HEK293 (cell line): ENCODE measurements around the gene SORT1.

Experiments used
- GLIS1 ChIP-seq: fragments of 450-650 bp; formaldehyde crosslinking; IDR thresholded peaks from 2 replicates; pipeline ENCODE4 v1.5.1; 2016; ENCODE audit warnings: missing biosample characterization, missing genetic modification characterization
- KLF1 ChIP-seq: fragments of 450-650 bp; formaldehyde crosslinking; IDR thresholded peaks from 2 replicates; pipeline ENCODE4 v1.5.1; 2016; ENCODE audit warnings: missing biosample characterization, missing genetic modification characterization
- RBAK ChIP-seq: fragments of 450-650 bp; formaldehyde crosslinking; IDR thresholded peaks from 2 replicates; pipeline ENCODE4 v1.5.1; 2016; ENCODE audit warnings: missing biosample characterization, missing genetic modification characterization
- SP3 ChIP-seq: fragments of 450-650 bp; formaldehyde crosslinking; IDR thresholded peaks from 2 replicates; pipeline ENCODE4 v1.5.1; 2016; ENCODE audit warnings: missing biosample characterization, missing genetic modification characterization
- TCF7L2 ChIP-seq: IDR thresholded peaks from 2 replicates; pipeline ENCODE4 v1.6.1; 2011; ENCODE audit warnings: low read depth, mild to moderate bottlenecking, inconsistent platforms, low read length, moderate library complexity, borderline replicate concordance
- YY1 ChIP-seq: fragments of 450-650 bp; formaldehyde crosslinking; IDR thresholded peaks from 2 replicates; pipeline ENCODE4 v1.5.1; 2018; ENCODE audit warnings: missing biosample characterization, missing genetic modification characterization
- ZBTB48 ChIP-seq: fragments of 450-650 bp; formaldehyde crosslinking; IDR thresholded peaks from 2 replicates; pipeline ENCODE4 v1.5.1; 2016; ENCODE audit warnings: missing biosample characterization, missing genetic modification characterization
- ZBTB7A ChIP-seq: fragments of 450-650 bp; formaldehyde crosslinking; IDR thresholded peaks from 2 replicates; pipeline ENCODE4 v1.5.1; 2016; ENCODE audit warnings: low read depth, missing biosample characterization, missing genetic modification characterization
- ZEB2 ChIP-seq: fragments of 450-650 bp; formaldehyde crosslinking; IDR thresholded peaks from 2 replicates; pipeline ENCODE4 v1.5.1; 2016; ENCODE audit warnings: missing biosample characterization, missing genetic modification characterization
- ZFP69B ChIP-seq: fragments of 450-650 bp; formaldehyde crosslinking; IDR thresholded peaks from 2 replicates; pipeline ENCODE4 v1.5.1; 2016; ENCODE audit warnings: missing biosample characterization, missing genetic modification characterization
- ZNF114 ChIP-seq: fragments of 450-650 bp; formaldehyde crosslinking; IDR thresholded peaks from 2 replicates; pipeline ENCODE4 v1.5.0; 2017; ENCODE audit warnings: missing biosample characterization, missing genetic modification characterization
- ZNF157 ChIP-seq: fragments of 450-650 bp; formaldehyde crosslinking; IDR thresholded peaks from 2 replicates; pipeline ENCODE4 v1.5.1; 2016; ENCODE audit warnings: missing biosample characterization, missing genetic modification characterization
- ZNF16 ChIP-seq: fragments of 450-650 bp; formaldehyde crosslinking; IDR thresholded peaks from 2 replicates; pipeline ENCODE4 v1.5.1; 2016; ENCODE audit warnings: low read depth, missing biosample characterization, missing genetic modification characterization
- ZNF2 ChIP-seq: fragments of 450-650 bp; formaldehyde crosslinking; IDR thresholded peaks from 2 replicates; pipeline ENCODE4 v1.5.1; 2016; ENCODE audit warnings: missing biosample characterization, missing genetic modification characterization
- ZNF37A ChIP-seq: fragments of 450-650 bp; IDR thresholded peaks from 2 replicates; pipeline ENCODE4 v1.5.1; 2018; ENCODE audit warnings: missing biosample characterization, missing genetic modification characterization
- ZNF394 ChIP-seq: fragments of 450-650 bp; formaldehyde crosslinking; IDR thresholded peaks from 2 replicates; pipeline ENCODE4 v1.5.1; 2016; ENCODE audit warnings: missing biosample characterization, missing genetic modification characterization, mild to moderate bottlenecking, moderate library complexity, borderline replicate concordance
- ZNF416 ChIP-seq: fragments of 450-650 bp; formaldehyde crosslinking; IDR thresholded peaks from 2 replicates; pipeline ENCODE4 v1.5.1; 2016; ENCODE audit warnings: missing biosample characterization, missing genetic modification characterization
- ZNF521 ChIP-seq: fragments of 450-650 bp; formaldehyde crosslinking; IDR thresholded peaks from 2 replicates; pipeline ENCODE4 v1.5.1; 2017; ENCODE audit warnings: missing biosample characterization, mild to moderate bottlenecking, missing genetic modification characterization
- ZNF544 ChIP-seq: fragments of 450-650 bp; formaldehyde crosslinking; IDR thresholded peaks from 2 replicates; pipeline ENCODE4 v1.5.0; 2017; ENCODE audit warnings: missing biosample characterization, missing genetic modification characterization
- ZNF549 ChIP-seq: fragments of 450-650 bp; IDR thresholded peaks from 2 replicates; pipeline ENCODE4 v1.5.1; 2018; ENCODE audit warnings: missing biosample characterization, missing genetic modification characterization, mild to moderate bottlenecking, inconsistent platforms, moderate library complexity
- ZNF596 ChIP-seq: fragments of 450-650 bp; IDR thresholded peaks from 2 replicates; pipeline ENCODE4 v1.5.0; 2018; ENCODE audit warnings: missing biosample characterization, mild to moderate bottlenecking, missing genetic modification characterization, moderate library complexity
- ZNF621 ChIP-seq: fragments of 450-650 bp; formaldehyde crosslinking; IDR thresholded peaks from 2 replicates; pipeline ENCODE4 v1.5.1; 2017; ENCODE audit warnings: missing biosample characterization, missing genetic modification characterization
- ZNF629 ChIP-seq: fragments of 450-650 bp; formaldehyde crosslinking; IDR thresholded peaks from 2 replicates; pipeline ENCODE4 v1.5.1; 2017; ENCODE audit warnings: missing biosample characterization, missing genetic modification characterization
- ZNF792 ChIP-seq: fragments of 450-650 bp; formaldehyde crosslinking; IDR thresholded peaks from 2 replicates; pipeline ENCODE4 v1.5.1; 2016; ENCODE audit warnings: missing biosample characterization, missing genetic modification characterization
- ZNF837 ChIP-seq: fragments of 450-650 bp; formaldehyde crosslinking; IDR thresholded peaks from 2 replicates; pipeline ENCODE4 v1.5.1; 2016; ENCODE audit warnings: missing biosample characterization, missing genetic modification characterization
- TF ChIP-seq, protein P1 (sequence below): fragments of 450-650 bp; formaldehyde crosslinking; IDR thresholded peaks from 2 replicates; pipeline ENCODE4 v1.5.1; 2016; ENCODE audit warnings: missing biosample characterization, missing genetic modification characterization
- TF ChIP-seq, protein P2 (sequence below): fragments of 450-650 bp; formaldehyde crosslinking; IDR thresholded peaks from 2 replicates; pipeline ENCODE4 v1.5.1; 2016; ENCODE audit warnings: missing biosample characterization, missing genetic modification characterization, borderline replicate concordance
- TF ChIP-seq, protein P3 (sequence below): fragments of 450-650 bp; formaldehyde crosslinking; IDR thresholded peaks from 2 replicates; pipeline ENCODE4 v1.5.1; 2016; ENCODE audit warnings: missing biosample characterization, missing genetic modification characterization, borderline replicate concordance
- TF ChIP-seq, protein P4 (sequence below): fragments of 450-650 bp; formaldehyde crosslinking; IDR thresholded peaks from 2 replicates; pipeline ENCODE4 v1.5.1; 2016; ENCODE audit warnings: missing biosample characterization, missing genetic modification characterization

SORT1 gene

DNA sequence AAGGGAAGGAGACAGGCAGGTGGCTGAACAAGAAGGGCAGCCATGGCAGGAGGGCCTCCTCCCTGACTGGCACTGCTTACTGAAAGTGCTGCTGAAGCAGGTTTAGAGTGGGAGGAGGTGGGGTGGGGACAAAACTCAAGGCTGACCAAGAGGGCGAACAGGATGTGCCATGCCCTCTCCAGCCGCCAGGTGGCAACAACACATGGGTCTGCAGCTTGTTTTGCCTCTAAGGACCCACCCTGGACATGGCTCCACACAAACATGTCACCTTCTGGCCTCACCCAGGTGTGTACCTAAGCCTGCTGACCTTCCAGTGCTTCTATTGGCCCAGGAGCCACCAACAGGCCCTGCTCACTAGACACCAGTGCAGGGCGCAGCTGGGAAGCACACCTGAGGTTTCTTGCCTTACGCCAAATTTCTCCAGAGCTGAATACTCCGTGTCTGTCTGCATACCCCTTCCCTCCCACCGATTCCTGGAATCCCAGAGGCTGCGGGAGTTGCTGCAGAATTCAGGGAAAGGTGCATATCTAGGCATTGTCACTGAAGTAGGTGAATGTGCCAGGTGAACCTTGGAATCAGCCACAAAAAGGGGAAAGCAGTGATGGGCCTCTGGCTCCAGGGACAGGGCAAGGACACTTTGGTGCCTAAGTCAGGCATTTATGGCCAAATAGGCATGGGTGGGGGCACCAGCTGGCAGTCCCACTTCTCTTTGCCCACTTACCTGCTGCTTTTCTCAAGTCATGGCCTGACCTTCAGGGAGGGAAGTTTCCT is 120.1 kb downstream of the SORT1 start (continued):
- TF ChIP-seq ZNF416 (tag by site-specific recombination) (no peak), YY1 (tag by site-specific recombination) (no peak), ZNF521 (tag by site-specific recombination) (no peak), RBAK (no peak), ZNF596 (tag by site-specific recombination) (no peak), ZNF394 (tag by site-specific recombination) (no peak), ZNF544 (tag by site-specific recombination) (no peak), SP3 (tag by site-specific recombination) (no peak), ZNF629 (no peak), GLIS1 (tag by site-specific recombination) (0 out of 2 replicates have a peak, but pooled peaks have one; percentile 11), ZNF157 (tag by site-specific recombination) (no peak), ZFP69B (tag by site-specific recombination) (peak; percentile 43; the same call in 1 of the 2 replicates), ZNF621 (no peak), ZEB2 (tag by site-specific recombination) (no peak), ZNF549 (tag by site-specific recombination) (no peak), ZNF114 (tag by site-specific recombination) (no peak), ZNF16 (tag by site-specific recombination) (no peak), KLF1 (tag by site-specific recombination) (no peak), ZNF2 (0 out of 2 replicates have a peak, but pooled peaks have one; percentile 45), ZNF792 (no peak), ZBTB7A (tag by site-specific recombination) (no peak), ZNF37A (tag by site-specific recombination) (no peak), TCF7L2 (no peak), ZNF837 (tag by site-specific recombination) (no peak), ZBTB48 (tag by site-specific recombination) (no peak)
- TF ChIP-seq, protein P1, sequence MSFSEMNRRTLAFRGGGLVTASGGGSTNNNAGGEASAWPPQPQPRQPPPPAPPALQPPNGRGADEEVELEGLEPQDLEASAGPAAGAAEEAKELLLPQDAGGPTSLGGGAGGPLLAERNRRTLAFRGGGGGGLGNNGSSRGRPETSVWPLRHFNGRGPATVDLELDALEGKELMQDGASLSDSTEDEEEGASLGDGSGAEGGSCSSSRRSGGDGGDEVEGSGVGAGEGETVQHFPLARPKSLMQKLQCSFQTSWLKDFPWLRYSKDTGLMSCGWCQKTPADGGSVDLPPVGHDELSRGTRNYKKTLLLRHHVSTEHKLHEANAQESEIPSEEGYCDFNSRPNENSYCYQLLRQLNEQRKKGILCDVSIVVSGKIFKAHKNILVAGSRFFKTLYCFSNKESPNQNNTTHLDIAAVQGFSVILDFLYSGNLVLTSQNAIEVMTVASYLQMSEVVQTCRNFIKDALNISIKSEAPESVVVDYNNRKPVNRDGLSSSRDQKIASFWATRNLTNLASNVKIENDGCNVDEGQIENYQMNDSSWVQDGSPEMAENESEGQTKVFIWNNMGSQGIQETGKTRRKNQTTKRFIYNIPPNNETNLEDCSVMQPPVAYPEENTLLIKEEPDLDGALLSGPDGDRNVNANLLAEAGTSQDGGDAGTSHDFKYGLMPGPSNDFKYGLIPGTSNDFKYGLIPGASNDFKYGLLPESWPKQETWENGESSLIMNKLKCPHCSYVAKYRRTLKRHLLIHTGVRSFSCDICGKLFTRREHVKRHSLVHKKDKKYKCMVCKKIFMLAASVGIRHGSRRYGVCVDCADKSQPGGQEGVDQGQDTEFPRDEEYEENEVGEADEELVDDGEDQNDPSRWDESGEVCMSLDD = no peak
- TF ChIP-seq, protein P2, sequence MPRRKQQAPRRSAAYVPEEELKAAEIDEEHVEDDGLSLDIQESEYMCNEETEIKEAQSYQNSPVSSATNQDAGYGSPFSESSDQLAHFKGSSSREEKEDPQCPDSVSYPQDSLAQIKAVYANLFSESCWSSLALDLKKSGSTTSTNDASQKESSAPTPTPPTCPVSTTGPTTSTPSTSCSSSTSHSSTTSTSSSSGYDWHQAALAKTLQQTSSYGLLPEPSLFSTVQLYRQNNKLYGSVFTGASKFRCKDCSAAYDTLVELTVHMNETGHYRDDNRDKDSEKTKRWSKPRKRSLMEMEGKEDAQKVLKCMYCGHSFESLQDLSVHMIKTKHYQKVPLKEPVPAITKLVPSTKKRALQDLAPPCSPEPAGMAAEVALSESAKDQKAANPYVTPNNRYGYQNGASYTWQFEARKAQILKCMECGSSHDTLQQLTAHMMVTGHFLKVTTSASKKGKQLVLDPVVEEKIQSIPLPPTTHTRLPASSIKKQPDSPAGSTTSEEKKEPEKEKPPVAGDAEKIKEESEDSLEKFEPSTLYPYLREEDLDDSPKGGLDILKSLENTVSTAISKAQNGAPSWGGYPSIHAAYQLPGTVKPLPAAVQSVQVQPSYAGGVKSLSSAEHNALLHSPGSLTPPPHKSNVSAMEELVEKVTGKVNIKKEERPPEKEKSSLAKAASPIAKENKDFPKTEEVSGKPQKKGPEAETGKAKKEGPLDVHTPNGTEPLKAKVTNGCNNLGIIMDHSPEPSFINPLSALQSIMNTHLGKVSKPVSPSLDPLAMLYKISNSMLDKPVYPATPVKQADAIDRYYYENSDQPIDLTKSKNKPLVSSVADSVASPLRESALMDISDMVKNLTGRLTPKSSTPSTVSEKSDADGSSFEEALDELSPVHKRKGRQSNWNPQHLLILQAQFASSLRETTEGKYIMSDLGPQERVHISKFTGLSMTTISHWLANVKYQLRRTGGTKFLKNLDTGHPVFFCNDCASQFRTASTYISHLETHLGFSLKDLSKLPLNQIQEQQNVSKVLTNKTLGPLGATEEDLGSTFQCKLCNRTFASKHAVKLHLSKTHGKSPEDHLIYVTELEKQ (tag by site-specific recombination) = no peak
- TF ChIP-seq, protein P3, sequence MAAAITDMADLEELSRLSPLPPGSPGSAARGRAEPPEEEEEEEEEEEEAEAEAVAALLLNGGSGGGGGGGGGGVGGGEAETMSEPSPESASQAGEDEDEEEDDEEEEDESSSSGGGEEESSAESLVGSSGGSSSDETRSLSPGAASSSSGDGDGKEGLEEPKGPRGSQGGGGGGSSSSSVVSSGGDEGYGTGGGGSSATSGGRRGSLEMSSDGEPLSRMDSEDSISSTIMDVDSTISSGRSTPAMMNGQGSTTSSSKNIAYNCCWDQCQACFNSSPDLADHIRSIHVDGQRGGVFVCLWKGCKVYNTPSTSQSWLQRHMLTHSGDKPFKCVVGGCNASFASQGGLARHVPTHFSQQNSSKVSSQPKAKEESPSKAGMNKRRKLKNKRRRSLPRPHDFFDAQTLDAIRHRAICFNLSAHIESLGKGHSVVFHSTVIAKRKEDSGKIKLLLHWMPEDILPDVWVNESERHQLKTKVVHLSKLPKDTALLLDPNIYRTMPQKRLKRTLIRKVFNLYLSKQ (tag by site-specific recombination) = no peak
- TF ChIP-seq, protein P4, sequence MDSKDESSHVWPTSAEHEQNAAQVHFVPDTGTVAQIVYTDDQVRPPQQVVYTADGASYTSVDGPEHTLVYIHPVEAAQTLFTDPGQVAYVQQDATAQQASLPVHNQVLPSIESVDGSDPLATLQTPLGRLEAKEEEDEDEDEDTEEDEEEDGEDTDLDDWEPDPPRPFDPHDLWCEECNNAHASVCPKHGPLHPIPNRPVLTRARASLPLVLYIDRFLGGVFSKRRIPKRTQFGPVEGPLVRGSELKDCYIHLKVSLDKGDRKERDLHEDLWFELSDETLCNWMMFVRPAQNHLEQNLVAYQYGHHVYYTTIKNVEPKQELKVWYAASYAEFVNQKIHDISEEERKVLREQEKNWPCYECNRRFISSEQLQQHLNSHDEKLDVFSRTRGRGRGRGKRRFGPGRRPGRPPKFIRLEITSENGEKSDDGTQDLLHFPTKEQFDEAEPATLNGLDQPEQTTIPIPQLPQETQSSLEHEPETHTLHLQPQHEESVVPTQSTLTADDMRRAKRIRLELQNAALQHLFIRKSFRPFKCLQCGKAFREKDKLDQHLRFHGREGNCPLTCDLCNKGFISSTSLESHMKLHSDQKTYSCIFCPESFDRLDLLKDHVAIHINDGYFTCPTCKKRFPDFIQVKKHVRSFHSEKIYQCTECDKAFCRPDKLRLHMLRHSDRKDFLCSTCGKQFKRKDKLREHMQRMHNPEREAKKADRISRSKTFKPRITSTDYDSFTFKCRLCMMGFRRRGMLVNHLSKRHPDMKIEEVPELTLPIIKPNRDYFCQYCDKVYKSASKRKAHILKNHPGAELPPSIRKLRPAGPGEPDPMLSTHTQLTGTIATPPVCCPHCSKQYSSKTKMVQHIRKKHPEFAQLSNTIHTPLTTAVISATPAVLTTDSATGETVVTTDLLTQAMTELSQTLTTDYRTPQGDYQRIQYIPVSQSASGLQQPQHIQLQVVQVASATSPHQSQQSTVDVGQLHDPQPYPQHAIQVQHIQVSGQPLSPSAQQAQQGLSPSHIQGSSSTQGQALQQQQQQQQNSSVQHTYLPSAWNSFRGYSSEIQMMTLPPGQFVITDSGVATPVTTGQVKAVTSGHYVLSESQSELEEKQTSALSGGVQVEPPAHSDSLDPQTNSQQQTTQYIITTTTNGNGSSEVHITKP (tag by site-specific recombination) = no peak; the same call in 1 of the 2 replicates
